ENCODE measurements around the gene SH2D3A. TPM values are rescaled to one million over a fixed set of nuclear protein-coding genes. Genes with fewer than 3 reads are reported as not detected.

The SH2D3A gene
- total RNA-seq, 4 donors from 2014 or later: 0.85 to 1.8 (median 1.3) TPM; not detected in 1

DNA sequence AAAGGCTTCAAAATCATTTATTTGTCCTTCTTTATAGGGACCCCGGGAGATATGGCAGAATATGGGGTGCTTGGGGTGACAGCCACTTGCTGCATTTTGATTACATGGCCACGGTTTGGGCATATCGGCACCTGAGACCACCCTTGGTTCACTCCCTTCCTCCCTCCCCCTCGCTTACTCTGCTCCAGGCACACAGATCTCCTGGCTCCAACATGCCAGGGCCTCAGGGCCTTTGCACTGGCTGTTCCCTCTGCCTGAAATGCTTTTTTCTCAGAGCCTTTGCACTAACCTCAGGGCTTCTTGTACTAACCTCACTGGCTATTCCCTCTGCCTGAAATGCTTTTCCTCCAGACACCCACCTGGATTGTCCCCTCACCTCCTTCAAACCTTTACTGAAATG is 29.0 kb upstream of the SH2D3A start:
- TF ChIP-seq, protein P1, sequence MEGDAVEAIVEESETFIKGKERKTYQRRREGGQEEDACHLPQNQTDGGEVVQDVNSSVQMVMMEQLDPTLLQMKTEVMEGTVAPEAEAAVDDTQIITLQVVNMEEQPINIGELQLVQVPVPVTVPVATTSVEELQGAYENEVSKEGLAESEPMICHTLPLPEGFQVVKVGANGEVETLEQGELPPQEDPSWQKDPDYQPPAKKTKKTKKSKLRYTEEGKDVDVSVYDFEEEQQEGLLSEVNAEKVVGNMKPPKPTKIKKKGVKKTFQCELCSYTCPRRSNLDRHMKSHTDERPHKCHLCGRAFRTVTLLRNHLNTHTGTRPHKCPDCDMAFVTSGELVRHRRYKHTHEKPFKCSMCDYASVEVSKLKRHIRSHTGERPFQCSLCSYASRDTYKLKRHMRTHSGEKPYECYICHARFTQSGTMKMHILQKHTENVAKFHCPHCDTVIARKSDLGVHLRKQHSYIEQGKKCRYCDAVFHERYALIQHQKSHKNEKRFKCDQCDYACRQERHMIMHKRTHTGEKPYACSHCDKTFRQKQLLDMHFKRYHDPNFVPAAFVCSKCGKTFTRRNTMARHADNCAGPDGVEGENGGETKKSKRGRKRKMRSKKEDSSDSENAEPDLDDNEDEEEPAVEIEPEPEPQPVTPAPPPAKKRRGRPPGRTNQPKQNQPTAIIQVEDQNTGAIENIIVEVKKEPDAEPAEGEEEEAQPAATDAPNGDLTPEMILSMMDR (IDR thresholded peaks at IDR 0.05; ENCODE audit: low read depth): no peak

- TF ChIP-seq, protein P1 (IDR thresholded peaks at IDR 0.05; ENCODE audit: low read depth): no peak
These were observed 27.6 kb upstream of the SH2D3A start for GRCh38 chr19:6794686-6795431.

DNA sequence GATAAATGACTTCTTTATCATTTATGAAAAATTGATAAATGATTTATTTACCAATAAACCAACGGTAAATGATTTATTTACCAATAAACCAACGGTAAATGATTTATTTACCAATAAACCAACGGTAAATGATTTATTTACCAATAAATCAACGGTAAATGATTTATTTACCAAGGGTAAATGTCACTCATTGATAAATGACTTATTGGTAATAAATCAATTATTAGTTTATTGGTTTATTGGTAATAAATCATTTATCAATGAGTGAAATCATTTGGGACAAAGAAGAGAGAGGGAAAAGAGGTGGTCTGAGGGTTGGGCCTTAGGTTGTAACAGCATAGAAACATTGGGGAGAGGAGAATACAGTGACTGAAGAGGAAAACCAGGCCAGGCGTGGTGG is 26.7 kb upstream of the SH2D3A start:
- TF ChIP-seq, protein P1 (IDR thresholded peaks at IDR 0.05; ENCODE audit: low read depth): no peak

- TF ChIP-seq, protein P1 (IDR thresholded peaks at IDR 0.05; ENCODE audit: low read depth): no peak
These were observed 26.2 kb upstream of the SH2D3A start for GRCh38 chr19:6793411-6793810.

DNA sequence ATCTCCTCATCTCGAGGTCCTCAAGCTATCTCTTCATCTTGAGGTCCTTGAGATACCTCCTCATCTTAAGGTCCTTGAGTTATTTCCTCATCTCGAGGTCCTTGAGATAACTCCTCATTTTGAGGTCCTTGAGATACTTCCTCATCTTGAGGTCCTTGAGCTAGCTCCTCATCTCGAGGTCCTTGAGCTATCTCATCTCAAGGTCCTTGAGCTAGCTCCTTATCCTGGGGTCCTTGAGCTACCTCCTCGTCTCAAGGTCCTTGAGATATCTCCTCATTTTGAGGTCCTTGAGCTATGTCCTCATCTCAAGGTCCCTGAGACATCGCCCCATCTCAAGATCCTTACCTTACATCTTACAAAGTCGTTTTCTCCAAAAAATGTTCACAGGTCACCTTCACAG is 24.0 kb upstream of the SH2D3A start:
- TF ChIP-seq, protein P1 (IDR thresholded peaks at IDR 0.05; ENCODE audit: low read depth): no peak

GRCh38 chr19:6790194-6791128 is 23.2 kb upstream of the SH2D3A start:
- TF ChIP-seq, protein P1 (IDR thresholded peaks at IDR 0.05; ENCODE audit: low read depth): no peak

DNA sequence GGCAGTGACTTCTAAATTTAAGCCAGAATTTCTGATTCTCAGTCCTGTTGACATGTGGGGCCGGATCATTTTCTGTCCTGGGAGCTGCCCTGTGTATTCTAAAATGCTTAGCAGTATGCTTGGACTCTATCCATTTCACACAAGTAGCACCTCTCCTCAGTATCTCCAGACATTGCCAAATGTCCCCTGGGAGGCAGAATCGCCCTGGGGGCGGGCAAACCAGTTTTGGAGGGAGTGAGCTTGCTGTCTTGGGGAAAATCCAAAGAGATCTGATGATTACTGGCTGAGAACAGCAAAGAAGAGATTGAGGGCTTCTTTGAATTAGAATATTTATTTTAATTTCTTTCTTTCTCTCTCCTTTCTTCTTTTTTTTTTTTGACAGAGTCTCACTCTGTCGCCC is 21.7 kb upstream of the SH2D3A start:
- TF ChIP-seq, protein P1 (IDR thresholded peaks at IDR 0.05; ENCODE audit: low read depth): no peak
